Naive thymus-derived CD4-positive, alpha-beta T cell (primary cell): ENCODE results near the gene HHIPL1. TPM values are rescaled to one million over a fixed set of nuclear protein-coding genes. Genes with fewer than 3 reads are reported as not detected.

Source experiments
- ATAC-seq: fragments of 150-1000 bp; cut with Tn5 transposase; 2 replicates; pipeline ENCODE4 v1.10.0; 2021; ENCODE audit warnings: mild to moderate bottlenecking, moderate library complexity
- CTCF ChIA-PET: fragments of 350-600 bp; sonication (Branson Sonifier 250); formaldehyde crosslinking; loops from one replicate; lab custom pipeline; 2021; ENCODE audit warnings: antibody characterized with exemption; lab: Charles Lee
- POLR2A ChIA-PET: fragments of 350-600 bp; sonication (Branson Sonifier 250); formaldehyde crosslinking; loops from one replicate; lab custom pipeline; 2021; ENCODE audit warnings: antibody characterized with exemption, inconsistent platforms; lab: Charles Lee
- DNase-seq, 9 donors: peaks; one replicate each; pipeline versions ENCODE4 v3.0.0 to v3.0.0-alpha.2; 2020 to 2022; ENCODE audit warnings: mixed read lengths in 1 of 9
- H3K27ac ChIP-seq: one replicate; pipeline ENCODE4 v1.7.0; 2013; ENCODE audit warnings: mild to moderate bottlenecking, low read depth, low read length, moderate library complexity
- H3K27me3 ChIP-seq, 2 donors: one replicate each; pipeline ENCODE4 v1.7.0; 2013; ENCODE audit warnings: low read length in 2 of 2, mild to moderate bottlenecking in 2 of 2, moderate library complexity in 2 of 2; ENCODE audit not compliant: control insufficient read depth in 2 of 2, insufficient read depth in 2 of 2
- H3K36me3 ChIP-seq, 3 experiments: 1 replicate in 2 of 3; 2 replicates in 1 of 3; pipeline ENCODE4 v1.7.0; 2013; ENCODE audit warnings: low read length in 3 of 3, mild to moderate bottlenecking in 3 of 3, moderate library complexity in 1 of 3; ENCODE audit not compliant: insufficient read depth in 3 of 3, control insufficient read depth in 2 of 3
- H3K4me1 ChIP-seq, 2 donors: one replicate each; pipeline ENCODE4 v1.7.0; 2013; ENCODE audit warnings: low read length in 2 of 2, mild to moderate bottlenecking in 2 of 2, moderate library complexity in 1 of 2; ENCODE audit not compliant: control insufficient read depth in 2 of 2, insufficient read depth in 2 of 2
- H3K4me3 ChIP-seq: 2 replicates; pipeline ENCODE4 v1.7.0; 2013; ENCODE audit warnings: mild to moderate bottlenecking, low read length
- H3K9me3 ChIP-seq, 3 experiments: 1 replicate in 2 of 3; 2 replicates in 1 of 3; pipeline ENCODE4 v1.7.0; 2013; ENCODE audit warnings: low read length in 3 of 3; ENCODE audit not compliant: control insufficient read depth in 2 of 3
- H3K27ac Mint-ChIP-seq, 9 donors: one replicate each; pipeline ENCODE4 v1.8.0; 2020 to 2022; ENCODE audit warnings: mixed read lengths in 9 of 9, mild to moderate bottlenecking in 8 of 9, moderate library complexity in 5 of 9, inconsistent platforms in 2 of 9
- H3K27me3 Mint-ChIP-seq, 5 donors: one replicate each; pipeline ENCODE4 v1.8.0; 2021 to 2022; ENCODE audit warnings: mixed read lengths in 5 of 5, mild to moderate bottlenecking in 1 of 5
- H3K36me3 Mint-ChIP-seq, 5 donors: one replicate each; pipeline ENCODE4 v1.8.0; 2020 to 2022; ENCODE audit warnings: mixed read lengths in 5 of 5, mild to moderate bottlenecking in 3 of 5, inconsistent platforms in 1 of 5
- H3K4me1 Mint-ChIP-seq, 7 donors: one replicate each; pipeline ENCODE4 v1.8.0; 2020 to 2022; ENCODE audit warnings: mixed read lengths in 7 of 7, mild to moderate bottlenecking in 3 of 7, inconsistent platforms in 1 of 7
- H3K4me3 Mint-ChIP-seq, 10 donors: one replicate each; pipeline ENCODE4 v1.8.0; 2020 to 2022; ENCODE audit warnings: mild to moderate bottlenecking in 10 of 10, mixed read lengths in 10 of 10, moderate library complexity in 6 of 10, inconsistent platforms in 2 of 10
- H3K9me3 Mint-ChIP-seq, 11 donors: one replicate each; pipeline ENCODE4 v1.8.0; 2020 to 2022; ENCODE audit warnings: mixed read lengths in 11 of 11, mild to moderate bottlenecking in 4 of 11, inconsistent platforms in 1 of 11, moderate library complexity in 1 of 11
- intact Hi-C, 2 donors: fragments of 100-400 bp; cut with micrococcal nuclease; formaldehyde crosslinking; loops; one replicate each; pipeline ENCODE4 v1.15.1; 2023
- polyA plus RNA-seq, 2 donors: library from polyadenylated mRNA; unstranded; fragments of 300-500 nt; fragmentation: Illumina TruSeq; gene quantifications; one replicate each; pipeline ENCODE4 v1.2.3, GENCODE V29; 2021
- total RNA-seq, 6 experiments: library from RNA in 5 of 6; stranded (reverse) in 5 of 6; gene quantifications; 1 replicate in 5 of 6; 2 replicates in 1 of 6; pipeline ENCODE4 v1.2.3 and lab custom pipeline; 2021 to 2026

HHIPL1 gene
- total and polyA plus RNA-seq, 7 experiments from 2014 or later = 0.40 to 0.41 TPM; not detected in 5

GRCh38 chr14:99599393-99599792, 45.5 kb upstream of the HHIPL1 start:
- Histone ChIP-seq H3K4me3 (no peak overlapping the region), H3K27ac (no peak overlapping the region), H3K27me3 (no peaks in the 10 kb centered on the region), H3K36me3 (peaks cover 0 to under 1% (median 0%) of the 10 kb centered on the region in 3 experiments), H3K4me1 (peaks cover 13 to 22% of the 10 kb centered on the region in 2 donors), H3K9me3 (no peaks in the 10 kb centered on the region)
- CTCF ChIA-PET = no interaction called here
- intact Hi-C loops = no loop called here
- H3K9me3 Mint-ChIP-seq = no peaks in the 10 kb centered on the region
- no peak overlapping the region for H3K4me3 Mint-ChIP-seq
- no peak for ATAC-seq
- no peak overlapping the region for H3K27ac Mint-ChIP-seq
- H3K27me3 Mint-ChIP-seq = peaks cover 0 to 13% (median 0%) of the 10 kb centered on the region in 5 donors
- H3K4me1 Mint-ChIP-seq = peaks cover 8 to 49% (median 43%) of the 10 kb centered on the region in 7 donors
- POLR2A ChIA-PET = no interaction called here
- DNase-seq = no peak
- H3K36me3 Mint-ChIP-seq = peaks cover 0 to 2% (median 0%) of the 10 kb centered on the region in 5 donors

DNA sequence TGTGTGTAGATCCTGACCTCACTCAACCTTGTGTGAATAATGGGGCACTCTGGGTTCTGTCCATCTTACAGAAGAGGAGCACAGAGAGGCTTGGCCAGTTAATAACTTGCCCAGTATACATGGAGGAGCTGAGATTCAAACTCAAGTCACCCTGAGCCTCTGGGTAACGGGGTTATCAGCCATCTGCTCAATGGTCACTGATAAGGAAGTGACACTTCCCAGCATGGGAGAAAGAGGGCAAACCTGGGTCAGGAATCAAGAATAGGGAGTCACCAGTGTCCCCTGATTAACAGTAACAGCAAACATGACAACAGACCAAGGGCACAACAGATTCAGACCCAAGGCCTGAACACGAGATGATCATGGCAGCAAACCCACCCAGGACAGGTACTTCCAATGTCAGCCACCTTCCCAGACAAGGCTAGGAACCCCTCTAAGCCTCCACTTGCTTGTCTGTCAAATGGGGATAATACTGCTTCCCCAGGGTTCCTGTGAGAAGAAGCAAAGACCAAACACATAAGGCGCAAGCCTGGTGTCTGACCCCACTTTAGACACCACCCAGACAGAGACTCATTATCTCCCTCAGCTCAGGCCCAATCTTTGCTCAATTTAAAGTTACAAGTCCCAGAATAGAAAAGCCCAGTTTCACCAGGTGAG, 44.6 kb upstream of the HHIPL1 start:
- H3K27me3 Mint-ChIP-seq = peaks cover 0 to 13% (median 0%) of the 10 kb centered on the region in 5 donors
- peaks cover 9 to 45% (median 36%) of the 10 kb centered on the region in 7 donors for H3K4me1 Mint-ChIP-seq
- no peak overlapping the region for H3K4me3 ChIP-seq
- intact Hi-C loops = loop anchor here in 1 of 2 donors (10.0 kb wide), 3 partner anchors 464 to 944 kb away; partner anchors contain the start of gene EVL
- H3K27ac Mint-ChIP-seq = peak overlapping the region in 3 of 9 donors; percentile 20 to 28 (median 27)
- peaks cover 0 to 7% (median 0%) of the 10 kb centered on the region in 3 experiments for H3K36me3 ChIP-seq
- no peak for DNase-seq
- H3K36me3 Mint-ChIP-seq = no peaks in the 10 kb centered on the region
- no peak overlapping the region for H3K27ac ChIP-seq
- no peaks in the 10 kb centered on the region for H3K27me3 ChIP-seq
- no peak for ATAC-seq
- H3K9me3 Mint-ChIP-seq = no peaks in the 10 kb centered on the region
- no peaks in the 10 kb centered on the region for H3K9me3 ChIP-seq
- peak overlapping the region in 2 of 10 donors; percentile 45 to 52 for H3K4me3 Mint-ChIP-seq
- ChIA-PET CTCF (interaction anchor here (0.7 kb wide), 1 partner anchor 27 kb away, joined by 4 read pairs; no protein-coding TSS in a partner anchor), POLR2A (no interaction called here)
- H3K4me1 ChIP-seq = peaks cover 7 to 16% of the 10 kb centered on the region in 2 donors

GRCh38 chr14:99601361-99601831, 43.5 kb upstream of the HHIPL1 start:
- POLR2A ChIA-PET = interaction anchor here (1.2 kb wide), 1 partner anchor 76 kb away, joined by 4 read pairs; no protein-coding TSS in a partner anchor
- Mint-ChIP-seq H3K36me3 (no peaks in the 10 kb centered on the region), H3K27ac (peak overlapping the region in 8 of 9 donors; percentile 43 to 83 (median 62)), H3K27me3 (peaks cover 0 to 13% (median 0%) of the 10 kb centered on the region in 5 donors), H3K9me3 (no peaks in the 10 kb centered on the region), H3K4me3 (peak overlapping the region; percentile 67 to 82 (median 77)), H3K4me1 (peaks cover 15 to 48% (median 34%) of the 10 kb centered on the region in 7 donors)
- ATAC-seq (no peak), DNase-seq (no peak)
- no peaks in the 10 kb centered on the region for H3K9me3 ChIP-seq
- CTCF ChIA-PET = no interaction called here
- intact Hi-C loops = loop anchor here in 1 of 2 donors (10.0 kb wide), 3 partner anchors 463 to 943 kb away; partner anchors contain the start of gene EVL
- H3K4me1 ChIP-seq = peaks cover 16 to 19% of the 10 kb centered on the region in 2 donors
- no peak overlapping the region for H3K4me3 ChIP-seq
- peaks cover 0 to 7% (median 0%) of the 10 kb centered on the region in 3 experiments for H3K36me3 ChIP-seq
- H3K27ac ChIP-seq = no peak overlapping the region
- no peaks in the 10 kb centered on the region for H3K27me3 ChIP-seq

DNA sequence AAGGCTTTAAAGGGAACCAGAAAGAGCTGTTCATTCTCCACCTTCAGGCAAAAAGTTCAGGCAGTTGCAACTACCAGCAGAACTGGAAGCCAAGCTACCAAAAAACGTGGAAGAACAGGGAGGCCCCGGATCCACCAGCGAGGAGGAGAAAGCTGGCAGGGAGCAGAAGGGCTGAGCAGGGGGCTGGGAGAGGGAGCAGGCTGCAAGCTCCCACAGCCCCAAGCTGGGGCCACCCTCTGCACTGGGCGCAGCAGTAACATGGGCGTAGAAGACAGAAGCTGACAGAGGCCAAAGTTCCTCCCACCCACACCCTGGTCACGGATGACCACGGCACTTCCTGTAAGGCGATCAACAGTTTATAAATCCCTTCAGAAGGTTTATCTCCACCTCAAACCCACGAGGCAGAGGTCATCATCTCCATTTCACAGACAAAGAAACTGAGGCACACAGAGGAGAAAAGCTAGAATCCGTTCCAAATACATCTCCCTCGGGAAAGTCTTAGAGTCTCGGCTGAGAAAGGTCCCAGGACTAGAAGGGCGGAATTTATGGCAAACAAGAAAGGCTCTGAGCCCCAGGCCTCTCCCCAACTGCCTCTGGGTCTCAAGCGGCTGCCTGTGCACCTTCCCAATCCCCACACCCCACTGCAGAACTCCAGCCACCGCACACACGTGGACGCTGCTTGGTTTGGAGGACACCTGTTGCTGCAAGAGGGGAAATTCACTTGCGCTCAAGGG, 42.7 kb upstream of the HHIPL1 start:
- H3K4me3 ChIP-seq = no peak overlapping the region
- H3K9me3 ChIP-seq = no peaks in the 10 kb centered on the region
- Mint-ChIP-seq H3K4me1 (peaks cover 15 to 47% (median 34%) of the 10 kb centered on the region in 7 donors), H3K36me3 (no peaks in the 10 kb centered on the region), H3K4me3 (peak overlapping the region; percentile 67 to 82 (median 77)), H3K27ac (peak overlapping the region in 8 of 9 donors; percentile 4 to 90 (median 78)), H3K9me3 (no peaks in the 10 kb centered on the region), H3K27me3 (peaks cover 0 to 13% (median 0%) of the 10 kb centered on the region in 5 donors)
- H3K36me3 ChIP-seq = peaks cover 0 to 7% (median 0%) of the 10 kb centered on the region in 3 experiments
- ChIA-PET POLR2A (interaction anchor here (1.2 kb wide), 1 partner anchor 77 kb away, joined by 4 read pairs; no protein-coding TSS in a partner anchor), CTCF (interaction anchor here (0.6 kb wide), 1 partner anchor 25 kb away, joined by 4 read pairs; no protein-coding TSS in a partner anchor)
- DNase-seq (no peak), ATAC-seq (no peak)
- H3K4me1 ChIP-seq = peaks cover 16 to 19% of the 10 kb centered on the region in 2 donors
- H3K27me3 ChIP-seq = no peaks in the 10 kb centered on the region
- intact Hi-C loops = loop anchor here in 1 of 2 donors (10.0 kb wide), 3 partner anchors 463 to 943 kb away; partner anchors contain the start of gene EVL
- no peak overlapping the region for H3K27ac ChIP-seq

GRCh38 chr14:99602788-99603415, 42.0 kb upstream of the HHIPL1 start:
- peak overlapping the region in 2 of 9 donors; percentile 39 to 83 for H3K27ac Mint-ChIP-seq
- intact Hi-C loops = loop anchor here in 1 of 2 donors (10.0 kb wide), 3 partner anchors 462 to 942 kb away; partner anchors contain the start of gene EVL
- CTCF ChIA-PET = interaction anchor here (1.0 kb wide), 1 partner anchor 122 kb away, joined by 4 read pairs; the partner anchor contains the start of gene SETD3

More at GRCh38 chr14:99602788-99603415, 42.0 kb upstream of the HHIPL1 start:
- H3K27me3 ChIP-seq = no peaks in the 10 kb centered on the region
- Mint-ChIP-seq H3K4me3 (peak overlapping the region; percentile 67 to 82 (median 77)), H3K9me3 (no peaks in the 10 kb centered on the region), H3K27me3 (peaks cover 0 to 13% (median 0%) of the 10 kb centered on the region in 5 donors), H3K36me3 (no peaks in the 10 kb centered on the region), H3K4me1 (peaks cover 9 to 41% (median 38%) of the 10 kb centered on the region in 7 donors)
- H3K4me1 ChIP-seq = peaks cover 16 to 19% of the 10 kb centered on the region in 2 donors
- H3K27ac ChIP-seq = no peak overlapping the region
- H3K9me3 ChIP-seq = no peaks in the 10 kb centered on the region
- DNase-seq (peak in 1 of 9 donors; percentile 2), ATAC-seq (no peak)
- POLR2A ChIA-PET = interaction anchor here (1.3 to 5.4 kb wide), 3 partner anchors 8 to 122 kb away, joined by 6 to 38 read pairs (median 11); partner anchors contain the start of genes CCNK and SETD3
- H3K36me3 ChIP-seq = peaks cover 0 to 7% (median 0%) of the 10 kb centered on the region in 3 experiments
- no peak overlapping the region for H3K4me3 ChIP-seq
